Left colon (tissue), 2 donors: ENCODE measurements around the gene ZNF557. TPM values are rescaled to one million over a fixed set of nuclear protein-coding genes. Genes with fewer than 3 reads are reported as not detected.
"Not testable (repeated sequence)": the region's sequence is repeated elsewhere in the genome, so short reads cannot be mapped to it uniquely, and the experiment has no call there.

Experiments
- ATAC-seq: fragments of 200-7000 bp; cut with Tn5 transposase; one replicate; pipeline ENCODE4 v1.9.1; 2020; ENCODE audit warnings: mild to moderate bottlenecking, moderate library complexity
- DNase-seq, 2 donors: peaks; one replicate each; pipeline ENCODE4 v3.0.0-alpha.2; 2020
- intact Hi-C, 2 donors: fragments of 100-400 bp; cut with DNase I in 1 of 2; cut with micrococcal nuclease in 1 of 2; formaldehyde crosslinking; loops; one replicate each; pipeline versions ENCODE4 v1.11.2 to v1.14.0; 2022; cut with DNase I, micrococcal nuclease
- long read RNA-seq: library from polyadenylated mRNA; unstranded; transcript quantifications from one replicate; pipeline ENCODE4 v2.0.0, GENCODE V29; 2021
- total RNA-seq, 2 donors: library from RNA; stranded (reverse); fragmentation: NEBNext Ultra II Directional; extraction: Animal tissue kit (Norgen Biotek cat#: 25700); gene quantifications; one replicate each; pipeline ENCODE4 v1.2.1, GENCODE V29; 2021
- donor health status: DM: no; HTN: no; CAD: no.
- donor health status: DM: yes; HTN: yes; CAD: no.

Gene ZNF557
- total RNA-seq, result 1 to 10 TPM; 7.8 to 9.6 TPM
- long read RNA-seq, partial matches to known transcripts, result 0 of 3 reads
- long read RNA-seq, other reads (novel, unspliced or antisense), result 1 of 3 reads

DNA sequence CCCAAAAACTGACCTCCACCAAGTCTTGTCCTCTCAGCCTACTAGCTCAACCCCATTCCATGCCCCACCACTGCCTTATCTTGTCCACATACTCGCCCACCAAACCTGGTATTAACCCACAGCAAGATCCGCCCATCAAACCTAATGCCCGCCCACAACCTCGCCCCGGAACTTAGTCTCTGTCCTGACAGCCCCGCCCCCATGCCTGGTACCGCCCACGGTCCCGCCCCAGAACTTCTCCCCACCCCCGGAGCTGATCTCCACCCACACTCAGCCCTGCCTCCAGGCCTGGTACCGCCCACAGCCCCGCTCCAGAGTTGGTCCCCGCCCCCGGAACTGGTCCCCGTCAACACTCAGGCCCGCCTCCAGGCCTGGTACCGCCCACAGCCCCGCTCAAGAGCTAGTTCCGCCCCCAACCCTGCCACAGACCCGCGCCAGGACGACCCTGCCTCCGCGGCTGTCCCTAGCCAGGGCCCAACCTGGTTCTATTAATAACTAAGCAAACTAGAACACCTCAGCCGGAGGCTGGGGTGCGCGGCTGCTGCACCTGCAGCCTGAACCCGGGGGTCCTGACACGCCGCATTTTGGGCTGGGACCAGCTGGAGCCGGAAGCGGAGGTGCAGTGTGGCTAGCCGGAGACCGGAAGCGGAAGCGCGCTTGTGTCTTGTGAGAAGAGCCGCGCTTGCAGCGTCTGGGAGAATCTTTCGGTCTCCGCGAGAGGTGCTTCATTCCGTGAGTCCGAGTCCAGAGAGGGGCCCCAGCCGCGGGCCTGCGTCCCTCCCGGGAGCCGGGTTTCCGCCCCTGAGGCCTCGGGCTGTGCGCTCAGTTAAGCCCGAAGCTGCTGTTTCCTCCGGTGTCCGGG is at the start of gene ZNF557:
Gene ZNF557 (plus strand): TSS at position 662 of the 862 bp plus-strand sequence. CDS start 5,372 bp downstream, outside the sequence.
- intact Hi-C loops, result no loop called here
- DNase-seq, result peak; percentile 99 to 100
- peak; percentile 98 for ATAC-seq

DNA sequence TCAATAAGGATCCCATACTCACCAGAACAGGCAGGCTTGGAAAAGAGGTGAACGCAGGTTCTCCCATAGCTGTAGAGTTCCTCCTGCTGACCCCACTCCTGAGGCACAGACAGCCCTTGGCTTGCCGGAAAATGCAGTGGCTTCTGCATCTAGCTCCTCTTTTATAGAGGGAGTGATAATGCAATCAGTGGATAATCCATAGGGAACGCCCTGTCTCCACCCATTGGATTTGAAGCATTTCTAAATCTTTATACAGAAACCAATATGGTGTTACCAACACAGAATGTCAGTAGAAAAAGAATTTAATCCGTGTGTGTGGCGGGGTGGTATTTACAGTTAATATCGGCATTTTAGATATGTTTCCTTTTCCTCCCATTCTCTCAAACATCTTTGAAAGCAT is 48.2 kb upstream of the ZNF557 start, which contains the start of gene MBD3L2B:
Gene MBD3L2B (minus strand): TSS at position 101 of the 400 bp plus-strand sequence. CDS start 34 bp downstream, at position 67.
- DNase-seq, intact Hi-C loops, ATAC-seq: not testable (repeated sequence)

DNA sequence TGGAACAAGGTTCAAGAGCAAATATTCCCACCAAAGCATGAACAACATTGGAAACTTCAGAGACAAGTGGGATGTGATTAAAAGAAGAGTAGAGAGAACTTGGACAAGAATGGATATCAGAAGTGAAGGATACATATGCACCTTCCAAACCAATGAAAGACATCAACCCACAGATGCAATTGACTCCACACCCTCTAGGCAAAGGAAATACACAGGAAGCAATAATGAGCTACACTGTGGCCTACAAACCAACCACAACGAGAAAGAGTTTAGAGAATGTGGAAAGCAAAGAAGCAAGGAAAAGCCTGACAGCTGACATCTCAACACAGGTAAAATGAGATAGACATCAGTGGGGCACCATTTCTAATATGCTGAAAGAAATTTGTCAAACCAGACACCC is 40.7 kb upstream of the ZNF557 start:
- ATAC-seq, DNase-seq, intact Hi-C loops: not testable (repeated sequence)

DNA sequence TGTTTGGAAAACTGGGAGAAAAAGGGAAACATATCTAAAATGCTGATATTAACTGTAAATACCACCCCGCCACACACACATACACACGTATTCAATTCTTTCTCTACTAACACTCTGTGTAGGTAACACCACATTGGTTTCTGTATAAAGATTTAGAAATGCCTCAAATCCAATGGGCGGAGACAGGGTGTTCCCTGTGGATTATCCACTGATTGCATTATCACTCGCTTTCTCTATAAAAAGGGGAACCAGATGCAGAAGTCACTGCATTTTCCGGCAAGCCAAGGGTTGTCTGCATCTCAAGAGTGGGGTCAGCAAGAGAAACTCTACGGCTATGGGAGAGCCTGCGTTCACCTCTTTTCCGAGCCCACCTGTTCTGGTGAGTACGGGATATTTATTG is 39.2 kb upstream of the ZNF557 start, which contains the start of gene MBD3L5:
Gene MBD3L5 (plus strand): TSS at position 301 of the 400 bp plus-strand sequence. CDS start 34 bp downstream, at position 335.
- DNase-seq, intact Hi-C loops, ATAC-seq: not testable (repeated sequence)

DNA sequence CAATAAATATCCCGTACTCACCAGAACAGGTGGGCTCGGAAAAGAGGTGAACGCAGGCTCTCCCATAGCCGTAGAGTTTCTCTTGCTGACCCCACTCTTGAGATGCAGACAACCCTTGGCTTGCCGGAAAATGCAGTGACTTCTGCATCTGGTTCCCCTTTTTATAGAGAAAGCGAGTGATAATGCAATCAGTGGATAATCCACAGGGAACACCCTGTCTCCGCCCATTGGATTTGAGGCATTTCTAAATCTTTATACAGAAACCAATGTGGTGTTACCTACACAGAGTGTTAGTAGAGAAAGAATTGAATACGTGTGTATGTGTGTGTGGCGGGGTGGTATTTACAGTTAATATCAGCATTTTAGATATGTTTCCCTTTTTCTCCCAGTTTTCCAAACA is 29.4 kb upstream of the ZNF557 start, which contains the start of gene MBD3L4:
Gene MBD3L4 (minus strand): TSS at position 101 of the 400 bp plus-strand sequence. CDS start 35 bp downstream, at position 66.
- intact Hi-C loops, ATAC-seq, DNase-seq: not testable (repeated sequence)

DNA sequence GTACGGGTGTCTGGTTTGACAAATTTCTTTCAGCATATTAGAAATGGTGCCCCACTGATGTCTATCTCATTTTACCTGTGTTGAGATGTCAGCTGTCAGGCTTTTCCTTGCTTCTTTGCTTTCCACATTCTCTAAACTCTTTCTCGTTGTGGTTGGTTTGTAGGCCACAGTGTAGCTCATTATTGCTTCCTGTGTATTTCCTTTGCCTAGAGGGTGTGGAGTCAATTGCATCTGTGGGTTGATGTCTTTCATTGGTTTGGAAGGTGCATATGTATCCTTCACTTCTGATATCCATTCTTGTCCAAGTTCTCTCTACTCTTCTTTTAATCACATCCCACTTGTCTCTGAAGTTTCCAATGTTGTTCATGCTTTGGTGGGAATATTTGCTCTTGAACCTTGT is 27.9 kb upstream of the ZNF557 start:
- ATAC-seq, intact Hi-C loops, DNase-seq: not testable (repeated sequence)

DNA sequence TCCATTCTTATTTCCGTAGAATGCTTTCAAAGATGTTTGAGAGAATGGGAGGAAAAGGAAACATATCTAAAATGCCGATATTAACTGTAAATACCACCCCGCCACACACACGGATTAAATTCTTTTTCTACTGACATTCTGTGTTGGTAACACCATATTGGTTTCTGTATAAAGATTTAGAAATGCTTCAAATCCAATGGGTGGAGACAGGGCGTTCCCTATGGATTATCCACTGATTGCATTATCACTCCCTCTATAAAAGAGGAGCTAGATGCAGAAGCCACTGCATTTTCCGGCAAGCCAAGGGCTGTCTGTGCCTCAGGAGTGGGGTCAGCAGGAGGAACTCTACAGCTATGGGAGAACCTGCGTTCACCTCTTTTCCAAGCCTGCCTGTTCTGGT is 20.5 kb upstream of the ZNF557 start, which contains the start of gene MBD3L2:
Gene MBD3L2 (plus strand): TSS at position 301 of the 400 bp plus-strand sequence. CDS start 53 bp downstream, at position 354.
- intact Hi-C loops, DNase-seq, ATAC-seq: not testable (repeated sequence)

DNA sequence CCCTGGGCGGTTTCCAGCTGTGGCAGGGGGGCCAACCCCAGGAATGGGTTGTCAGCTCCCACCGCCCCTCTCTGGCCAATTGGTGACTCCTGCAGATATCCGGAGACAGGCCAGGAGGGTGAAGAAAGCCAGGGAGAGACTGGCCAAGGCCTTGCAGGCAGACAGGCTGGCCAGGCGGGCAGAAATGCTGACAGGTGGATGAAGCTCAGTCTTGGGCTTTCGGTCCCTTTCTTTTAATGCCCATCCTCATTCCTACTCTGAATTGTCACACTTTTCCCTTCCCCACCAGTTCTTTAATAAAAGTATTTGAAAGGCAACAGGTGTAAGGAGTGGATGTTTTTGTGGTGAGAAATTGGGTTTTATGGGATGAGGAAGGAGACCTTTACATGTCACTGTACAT is 18.1 kb upstream of the ZNF557 start:
- ATAC-seq, intact Hi-C loops, DNase-seq: not testable (repeated sequence)

DNA sequence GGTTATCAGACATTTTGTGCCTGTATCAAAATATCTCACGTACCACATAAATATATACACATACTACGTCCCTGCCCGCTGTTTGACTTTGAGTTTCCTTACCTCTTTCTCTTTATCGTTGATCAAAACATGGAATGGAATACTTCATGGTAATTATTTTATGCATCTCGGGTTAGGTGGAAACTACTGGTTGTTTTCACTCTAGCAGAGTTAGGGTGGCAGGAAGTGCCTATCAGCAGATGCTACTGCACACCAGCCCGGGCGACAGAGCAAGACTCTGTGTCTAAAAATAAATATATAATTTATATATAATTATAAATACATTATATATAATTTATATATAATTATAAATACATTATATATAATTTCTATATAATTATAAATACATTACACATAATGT is 16.6 kb upstream of the ZNF557 start:
- DNase-seq, intact Hi-C loops, ATAC-seq: not testable (repeated sequence)

DNA sequence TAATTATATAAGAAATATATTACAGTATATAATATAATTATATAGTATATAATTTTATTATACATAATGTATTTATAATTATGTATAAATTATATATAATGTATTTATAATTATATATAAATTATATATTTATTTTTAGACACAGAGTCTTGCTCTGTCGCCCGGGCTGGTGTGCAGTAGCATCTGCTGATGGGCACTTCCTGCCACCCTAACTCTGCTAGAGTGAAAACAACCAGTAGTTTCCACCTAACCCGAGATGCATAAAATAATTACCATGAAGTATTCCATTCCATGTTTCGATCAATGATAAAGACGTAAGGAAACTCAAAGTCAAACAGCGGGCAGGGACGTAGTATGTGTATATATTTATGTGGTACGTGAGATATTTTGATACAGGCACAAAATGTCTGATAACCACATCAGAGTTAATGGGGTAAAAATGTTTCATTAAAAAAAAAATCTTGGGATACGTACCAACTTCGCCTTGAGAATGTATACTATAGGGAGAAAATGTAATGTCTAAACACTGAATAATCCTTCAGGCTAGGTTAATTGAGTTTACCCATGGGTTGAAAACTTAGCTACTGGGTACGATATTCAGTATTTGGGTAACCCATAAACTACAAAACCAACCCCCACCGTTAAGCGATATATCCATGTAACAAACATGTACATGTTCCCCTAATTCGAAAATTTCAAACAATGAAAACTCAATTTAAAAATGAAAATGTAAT is 14.7 kb upstream of the ZNF557 start:
- intact Hi-C loops, ATAC-seq, DNase-seq: not testable (repeated sequence)

DNA sequence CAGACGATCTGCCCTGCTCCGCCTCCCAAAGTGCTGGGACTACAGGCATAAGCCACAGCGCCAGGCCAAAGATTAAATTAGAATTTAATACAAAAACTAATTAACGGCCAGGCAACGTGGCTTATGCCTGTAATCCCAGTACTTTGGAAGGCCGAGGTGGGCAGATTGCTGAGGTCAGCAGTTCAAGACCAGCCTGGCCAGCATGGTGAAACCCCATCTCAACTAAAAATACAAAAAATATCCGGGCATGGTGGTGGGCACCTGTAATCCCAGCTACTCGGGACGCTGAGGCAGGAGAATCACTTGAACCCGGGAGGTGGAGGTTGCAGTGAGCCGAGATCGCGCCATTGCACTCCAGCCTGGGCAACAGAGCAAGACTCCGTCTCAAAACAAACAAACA is 13.8 kb upstream of the ZNF557 start:
- ATAC-seq, intact Hi-C loops, DNase-seq: not testable (repeated sequence)

DNA sequence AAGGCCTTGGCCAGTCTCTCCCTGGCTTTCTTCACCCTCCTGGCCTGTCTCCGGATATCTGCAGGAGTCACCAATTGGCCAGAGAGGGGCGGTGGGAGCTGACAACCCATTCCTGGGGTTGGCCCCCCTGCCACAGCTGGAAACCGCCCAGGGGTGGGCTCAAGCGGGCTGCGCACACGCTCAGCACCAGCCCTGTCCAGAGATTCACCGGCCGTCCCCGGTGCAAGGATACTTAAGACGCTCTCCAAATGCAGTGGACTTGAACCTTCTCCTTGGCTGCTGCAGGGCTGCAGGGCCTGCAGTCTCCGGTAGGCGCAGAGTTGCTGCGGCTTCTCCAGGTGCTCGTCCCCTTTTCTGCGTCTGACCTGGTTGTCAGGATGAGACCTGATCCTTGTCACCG is 13.1 kb upstream of the ZNF557 start:
- DNase-seq, ATAC-seq, intact Hi-C loops: not testable (repeated sequence)

DNA sequence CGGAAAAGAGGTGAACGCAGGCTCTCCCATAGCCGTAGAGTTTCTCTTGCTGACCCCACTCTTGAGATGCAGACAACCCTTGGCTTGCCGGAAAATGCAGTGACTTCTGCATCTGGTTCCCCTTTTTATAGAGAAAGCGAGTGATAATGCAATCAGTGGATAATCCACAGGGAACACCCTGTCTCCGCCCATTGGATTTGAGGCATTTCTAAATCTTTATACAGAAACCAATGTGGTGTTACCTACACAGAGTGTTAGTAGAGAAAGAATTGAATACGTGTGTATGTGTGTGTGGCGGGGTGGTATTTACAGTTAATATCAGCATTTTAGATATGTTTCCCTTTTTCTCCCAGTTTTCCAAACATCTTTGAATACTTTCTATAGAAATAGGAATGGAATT is 10.9 kb upstream of the ZNF557 start, which contains the start of gene MBD3L3:
Gene MBD3L3 (minus strand): TSS at position 101 of the 400 bp plus-strand sequence. CDS start 71 bp downstream, at position 30.
- ATAC-seq, intact Hi-C loops, DNase-seq: not testable (repeated sequence)

DNA sequence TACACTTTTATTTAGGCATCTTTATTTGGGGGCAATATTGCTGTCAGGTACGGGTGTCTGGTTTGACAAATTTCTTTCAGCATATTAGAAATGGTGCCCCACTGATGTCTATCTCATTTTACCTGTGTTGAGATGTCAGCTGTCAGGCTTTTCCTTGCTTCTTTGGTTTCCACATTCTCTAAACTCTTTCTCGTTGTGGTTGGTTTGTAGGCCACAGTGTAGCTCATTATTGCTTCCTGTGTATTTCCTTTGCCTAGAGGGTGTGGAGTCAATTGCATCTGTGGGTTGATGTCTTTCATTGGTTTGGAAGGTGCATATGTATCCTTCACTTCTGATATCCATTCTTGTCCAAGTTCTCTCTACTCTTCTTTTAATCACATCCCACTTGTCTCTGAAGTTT is 9.5 kb upstream of the ZNF557 start:
- DNase-seq, ATAC-seq, intact Hi-C loops: not testable (repeated sequence)

DNA sequence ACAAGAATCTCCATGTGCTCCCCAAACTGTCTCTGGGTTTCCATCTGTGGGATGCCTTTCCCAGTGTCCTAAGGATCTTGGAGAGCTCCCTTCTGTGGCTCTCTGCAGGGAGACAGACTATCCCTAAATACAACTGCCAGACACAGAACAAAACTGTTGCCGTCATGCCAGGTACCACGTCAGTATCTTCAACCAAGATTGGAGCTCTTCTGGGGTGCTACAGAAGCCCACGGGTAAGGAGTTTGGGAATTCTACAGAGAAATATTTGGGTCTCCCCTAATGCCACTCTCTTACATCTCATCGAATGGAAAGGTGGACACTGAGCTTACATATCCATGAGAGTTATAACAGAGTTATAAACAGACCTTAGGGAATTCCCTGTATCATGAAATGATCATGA is 6.2 kb upstream of the ZNF557 start:
- intact Hi-C loops, result no loop called here
- DNase-seq (no peak), ATAC-seq (no peak)

DNA sequence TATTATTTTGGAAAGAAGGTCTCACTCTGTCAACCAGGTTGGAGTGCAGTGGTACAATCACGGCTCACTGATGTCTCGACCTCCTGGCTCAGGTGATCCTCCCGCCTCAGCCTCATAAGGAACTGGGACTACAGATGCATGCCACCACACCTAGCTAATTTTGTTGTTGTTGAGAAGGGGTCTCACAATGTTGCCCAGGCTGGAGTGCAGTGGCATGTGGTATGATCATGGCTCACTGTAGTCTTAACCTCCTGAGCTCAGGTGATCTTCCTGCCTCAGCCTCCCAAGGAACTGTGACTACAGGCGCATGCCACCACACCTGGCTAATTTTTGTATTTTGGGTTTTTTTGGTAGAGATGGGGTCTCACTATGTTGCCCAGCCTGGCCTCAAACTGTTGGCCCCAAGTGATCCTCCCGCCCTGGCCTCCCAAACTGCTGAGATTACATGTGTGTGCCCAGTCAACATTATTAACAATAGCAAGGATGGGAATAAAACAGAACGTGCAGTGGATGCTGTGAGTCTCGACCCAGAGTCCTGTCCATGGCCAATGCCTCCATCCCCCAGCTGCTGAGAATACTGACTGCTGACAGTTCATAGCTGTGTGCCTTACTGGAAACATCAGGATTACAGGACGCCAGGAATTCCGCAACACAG is 5.6 kb upstream of the ZNF557 start:
- intact Hi-C loops, result no loop called here
- DNase-seq (no peak), ATAC-seq (no peak)

DNA sequence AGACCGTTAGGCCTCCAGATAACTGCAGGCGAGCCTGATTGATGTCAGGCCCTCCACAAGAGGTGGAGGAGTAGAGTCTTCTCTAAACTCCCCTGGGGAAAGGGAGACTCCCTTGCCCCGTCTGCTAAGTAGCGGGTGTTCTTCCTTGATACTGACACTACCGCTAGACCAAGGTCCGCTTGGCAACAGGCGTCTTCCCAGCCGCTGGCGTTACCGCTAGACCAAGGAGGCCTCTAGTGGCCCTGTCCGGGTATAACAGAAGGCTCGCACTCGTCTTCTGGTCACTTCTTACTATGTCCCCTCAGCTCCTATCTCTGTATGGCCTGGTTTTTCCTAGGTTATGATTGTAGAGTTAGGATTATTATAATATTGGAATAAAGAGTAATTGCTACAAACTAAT is 2.4 kb upstream of the ZNF557 start:
- peak; percentile 31 to 39 for DNase-seq
- intact Hi-C loops, ATAC-seq: not testable (repeated sequence)

DNA sequence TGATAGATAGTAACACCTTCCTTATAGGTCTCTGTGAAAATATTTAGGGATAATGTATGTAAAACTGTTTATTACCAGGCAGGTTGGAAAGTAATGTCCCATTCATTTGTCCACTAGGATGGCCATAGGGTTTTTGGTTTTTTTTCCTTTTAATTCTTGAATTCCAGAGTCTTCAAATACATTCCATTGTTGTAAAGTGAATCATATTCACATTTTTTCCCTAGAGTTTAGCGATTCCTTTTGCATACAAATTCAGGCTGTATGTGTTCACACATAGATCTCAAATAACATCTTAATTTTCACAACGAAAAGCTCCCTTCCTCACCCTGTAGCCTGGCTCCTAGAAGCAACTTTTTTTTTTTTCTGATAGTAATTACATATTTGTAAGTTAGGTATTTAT is 1.8 kb upstream of the ZNF557 start:
- ATAC-seq (no peak), DNase-seq (no peak)
- intact Hi-C loops, result no loop called here
